H1 (cell line): ENCODE measurements around the gene CELF1. TPM values are rescaled to one million over a fixed set of nuclear protein-coding genes. Genes with fewer than 3 reads are reported as not detected.
A peak's percentile ranks its signal among the peaks of the same experiment; 100 is the strongest.

Source experiments
- CTCF ChIA-PET: fragments of 300-600 bp; sonication (Branson Sonifier 250); formaldehyde crosslinking; loops from one replicate; lab custom pipeline; 2021; ENCODE audit not compliant: partially characterized antibody; lab: Charles Lee
- POLR2A ChIA-PET: fragments of 300-600 bp; sonication (Branson Sonifier 250); formaldehyde crosslinking; loops from one replicate; lab custom pipeline; 2021; ENCODE audit warnings: inconsistent platforms; ENCODE audit not compliant: partially characterized antibody; lab: Charles Lee
- DNase-seq, 2 experiments: peaks; one replicate each; pipeline versions ENCODE4 v3.0.0 to v3.0.0-alpha.2; 2010 to 2022; ENCODE audit warnings: low spot score in 2 of 2, low read depth in 1 of 2, mixed read lengths in 1 of 2
- FAIRE-seq: peaks from 2 replicates; lab custom pipeline; 2011; peaks lifted over from hg19 to GRCh38; lab: Jason Lieb, UNC
- H2AFZ ChIP-seq: 2 replicates; pipeline ENCODE4 v1.8.1; 2012; ENCODE audit warnings: low read length, inconsistent platforms
- H2AK5ac ChIP-seq: 2 replicates; pipeline ENCODE4 v1.6.1; 2013; ENCODE audit warnings: low read depth, low read length
- H2BK120ac ChIP-seq: replicated peaks from 2 replicates; pipeline ENCODE3; 2013; ENCODE audit warnings: low read depth, low read length, inconsistent platforms
- H2BK12ac ChIP-seq: 2 replicates; pipeline ENCODE4 v1.6.1; 2013; ENCODE audit warnings: low read depth, low read length
- H2BK15ac ChIP-seq: 2 replicates; pipeline ENCODE4 v1.6.1; 2013; ENCODE audit warnings: low read length
- H2BK20ac ChIP-seq: 2 replicates; pipeline ENCODE4 v1.6.1; 2013; ENCODE audit warnings: low read length
- H2BK5ac ChIP-seq: 2 replicates; pipeline ENCODE4 v1.6.1; 2013; ENCODE audit warnings: low read depth, low read length
- H3K14ac ChIP-seq: 2 replicates; pipeline ENCODE4 v1.6.1; 2013; ENCODE audit warnings: inconsistent platforms; ENCODE audit not compliant: insufficient read length
- H3K18ac ChIP-seq: 2 replicates; pipeline ENCODE4 v1.6.1; 2013; ENCODE audit warnings: low read length; ENCODE audit errors: extremely low read depth
- H3K23ac ChIP-seq: 2 replicates; pipeline ENCODE4 v1.6.1; 2013; ENCODE audit warnings: inconsistent platforms; ENCODE audit not compliant: insufficient read length
- H3K23me2 ChIP-seq: 2 replicates; pipeline ENCODE4 v1.6.1; 2013; ENCODE audit warnings: low read depth, low read length
- H3K27ac ChIP-seq: 2 replicates; pipeline ENCODE4 v1.6.1; 2011; ENCODE audit warnings: low read depth, low read length, inconsistent platforms
- H3K27me3 ChIP-seq, 4 experiments: replicated peaks in 1 of 4; 1 replicate in 1 of 4; 2 replicates in 3 of 4; pipeline versions ENCODE4 v1.6.1 to v1.8.1; 2011 to 2013; ENCODE audit warnings: low read length in 3 of 4, mild to moderate bottlenecking in 3 of 4, inconsistent platforms in 2 of 4, mixed read lengths in 2 of 4, moderate library complexity in 1 of 4; ENCODE audit not compliant: control insufficient read depth in 3 of 4, insufficient read depth in 3 of 4; ENCODE audit errors: extremely low read depth in 1 of 4
- H3K36me3 ChIP-seq, 4 experiments: 2 replicates each; pipeline versions ENCODE4 v1.6.1 to v1.8.1; 2011 to 2013; ENCODE audit warnings: mild to moderate bottlenecking in 4 of 4, low read length in 3 of 4, moderate library complexity in 2 of 4, control low read depth in 1 of 4, inconsistent platforms in 1 of 4; ENCODE audit not compliant: insufficient read depth in 4 of 4, control insufficient read depth in 2 of 4
- H3K4ac ChIP-seq: replicated peaks from 2 replicates; pipeline ENCODE3; 2013; ENCODE audit warnings: low read length, low read depth, mixed read lengths, inconsistent platforms; ENCODE audit not compliant: insufficient read length
- H3K4me1 ChIP-seq, 4 experiments: replicated peaks in 1 of 4; 1 replicate in 1 of 4; 2 replicates in 3 of 4; pipeline versions ENCODE4 v1.6.1 to v1.8.1; 2011 to 2013; ENCODE audit warnings: low read length in 3 of 4, inconsistent platforms in 2 of 4, mixed read lengths in 1 of 4; ENCODE audit not compliant: insufficient read depth in 4 of 4, control insufficient read depth in 3 of 4
- H3K4me2 ChIP-seq, 2 experiments: 2 replicates each; pipeline versions ENCODE4 v1.6.1 to v1.8.1; 2011 to 2013; ENCODE audit warnings: low read depth in 2 of 2, low read length in 2 of 2, control low read depth in 1 of 2, inconsistent platforms in 1 of 2, mild to moderate bottlenecking in 1 of 2; ENCODE audit not compliant: insufficient read depth in 1 of 2
- H3K4me3 ChIP-seq, 4 experiments: fragments of 200-600, 300-600 bp in 1 of 4; sonication (generic), shearing (Covaris generic), sonication (Bioruptor Twin) in 1 of 4; 2 replicates each; pipeline versions ENCODE4 v1.5.1 to v1.8.1; 2011 to 2016; ENCODE audit warnings: low read length in 4 of 4, low read depth in 3 of 4, control low read depth in 2 of 4, inconsistent platforms in 2 of 4, mild to moderate bottlenecking in 2 of 4, mixed read lengths in 1 of 4, moderate library complexity in 1 of 4; ENCODE audit not compliant: insufficient read depth in 2 of 4; ENCODE audit errors: extremely low read depth in 1 of 4
- H3K56ac ChIP-seq: replicated peaks from 2 replicates; pipeline ENCODE3; 2013; ENCODE audit warnings: low read depth, mild to moderate bottlenecking, mixed read lengths, low read length, inconsistent platforms; ENCODE audit not compliant: insufficient read length
- H3K79me1 ChIP-seq: 2 replicates; pipeline ENCODE4 v1.6.1; 2013; ENCODE audit warnings: low read depth, low read length, control low read depth
- H3K79me2 ChIP-seq, 2 experiments: 2 replicates each; pipeline versions ENCODE4 v1.6.1 to v1.8.1; 2012 to 2013; ENCODE audit warnings: low read length in 2 of 2, mild to moderate bottlenecking in 2 of 2, inconsistent platforms in 1 of 2; ENCODE audit not compliant: insufficient read depth in 2 of 2, control insufficient read depth in 1 of 2
- H3K9ac ChIP-seq, 4 experiments: replicated peaks in 1 of 4; 1 replicate in 1 of 4; 2 replicates in 3 of 4; pipeline versions ENCODE4 v1.6.1 to v1.8.1; 2011 to 2013; ENCODE audit warnings: low read depth in 3 of 4, low read length in 3 of 4, control low read depth in 2 of 4, mild to moderate bottlenecking in 2 of 4, moderate library complexity in 2 of 4, inconsistent platforms in 1 of 4; ENCODE audit errors: extremely low read depth in 1 of 4
- H3K9me3 ChIP-seq, 2 experiments: 2 replicates each; pipeline versions ENCODE4 v1.6.1 to v1.8.1; 2012 to 2013; ENCODE audit warnings: mild to moderate bottlenecking in 2 of 2, moderate library complexity in 2 of 2, control low read depth in 1 of 2, inconsistent platforms in 1 of 2, low read depth in 1 of 2, low read length in 1 of 2, mixed read lengths in 1 of 2; ENCODE audit not compliant: insufficient read depth in 2 of 2
- H4K20me1 ChIP-seq, 2 experiments: replicated peaks in 1 of 2; 2 replicates each; pipeline versions ENCODE3 to v1.8.1; 2011 to 2013; ENCODE audit warnings: inconsistent platforms in 2 of 2, low read length in 2 of 2, mild to moderate bottlenecking in 1 of 2; ENCODE audit not compliant: insufficient read depth in 2 of 2, control insufficient read depth in 1 of 2
- H4K5ac ChIP-seq: 2 replicates; pipeline ENCODE4 v1.6.1; 2013; ENCODE audit warnings: low read length, low read depth, mixed read lengths, inconsistent platforms; ENCODE audit not compliant: insufficient read length
- H4K8ac ChIP-seq: 2 replicates; pipeline ENCODE4 v1.8.0; 2013; ENCODE audit warnings: mild to moderate bottlenecking, moderate library complexity, low read length, inconsistent platforms; ENCODE audit not compliant: insufficient read depth; ENCODE audit errors: extremely low read depth
- H4K91ac ChIP-seq: replicated peaks from 2 replicates; pipeline ENCODE3; 2013; ENCODE audit warnings: low read length, mixed read lengths, inconsistent platforms; ENCODE audit not compliant: insufficient read length
- ASH2L ChIP-seq: fragments of 200-600, 300-600 bp; sonication (generic); IDR thresholded peaks from one replicate; pipeline ENCODE4 v1.7.1; 2017; ENCODE audit warnings: low read length
- CBX8 ChIP-seq: fragments of 300-800, 300-1000 bp; sonication (generic); IDR thresholded peaks from 2 replicates; pipeline ENCODE4 v1.7.1; 2016; ENCODE audit warnings: low read depth, low read length, borderline replicate concordance
- CHD1 ChIP-seq: IDR thresholded peaks from 2 replicates; pipeline ENCODE4 v1.6.1; 2012; ENCODE audit warnings: low read depth, low read length, improper control_type of control experiment
- CHD2 ChIP-seq: IDR thresholded peaks from 2 replicates; pipeline ENCODE4 v1.6.1; 2012; ENCODE audit warnings: low read length, improper control_type of control experiment
- EGR1 ChIP-seq: IDR thresholded peaks from 2 replicates; pipeline ENCODE4 v1.6.1; 2011; ENCODE audit warnings: low read depth, low read length, borderline replicate concordance
- EZH2 ChIP-seq: fragments of 200-600 bp; sonication (generic); IDR thresholded peaks from 2 replicates; pipeline ENCODE4 v1.7.1; 2012; ENCODE audit warnings: low read depth, mild to moderate bottlenecking, moderate library complexity, low read length, inconsistent platforms; ENCODE audit not compliant: severe bottlenecking
- HDAC2 ChIP-seq, 2 experiments: fragments of 300-600 bp in 1 of 2; sonication (generic) in 1 of 2; IDR thresholded peaks; 2 replicates each; pipeline ENCODE4 v1.6.1; 2011 to 2012; ENCODE audit warnings: low read depth in 2 of 2, low read length in 2 of 2, mild to moderate bottlenecking in 2 of 2, moderate library complexity in 2 of 2, borderline replicate concordance in 1 of 2, inconsistent platforms in 1 of 2
- NRF1 ChIP-seq: IDR thresholded peaks from 2 replicates; pipeline ENCODE4 v1.6.1; 2011; ENCODE audit warnings: mild to moderate bottlenecking, low read depth, low read length, improper control_type of control experiment
- SIX5 ChIP-seq: IDR thresholded peaks from 2 replicates; pipeline ENCODE4 v1.6.1; 2011; ENCODE audit warnings: mild to moderate bottlenecking, low read depth, low read length
- WGBS, 2 experiments: shearing (Covaris generic) in 1 of 2; methylation state at CpG; one replicate each; pipeline versions ENCODE4 v1.1.6 to v1.1.7; 2013 to 2015; ENCODE audit warnings: low lambda C conversion rate in 2 of 2, mixed read lengths in 2 of 2, inconsistent platforms in 1 of 2, low coverage in 1 of 2, missing lambda C conversion rate in 1 of 2; ENCODE audit not compliant: insufficient replicate concordance in 2 of 2, insufficient coverage in 1 of 2, insufficient read length in 1 of 2; ENCODE audit errors: extremely low coverage in 1 of 2, missing lambda C conversion rate in 1 of 2; 5-methylcytosine and 5-hydroxymethylcytosine counted together
- polyA plus RNA-seq, 7 experiments: library from polyadenylated mRNA; depleted of rRNA in 3 of 7; stranded (reverse) in 5 of 7; unstranded in 2 of 7; fragments of >200 nt in 5 of 7; fragments of 200-250 nt in 2 of 7; gene quantifications; 1 replicate in 5 of 7; 2 replicates in 1 of 7; 4 replicates in 1 of 7; pipeline versions ENCODE4 v1.2.1 to v1.2.3, GENCODE V29; 2011 to 2013; ENCODE audit warnings: missing spikeins in 2 of 7, mixed read lengths in 2 of 7
- total RNA-seq: library from RNA; stranded (reverse); fragmentation: NEBNext Ultra II Directional; extraction: Animal tissue kit (Norgen Biotek cat#: 25700); gene quantifications from 2 replicates; pipeline ENCODE4 v1.2.1, GENCODE V29; 2021
- TF ChIP-seq, protein P1 (sequence below): IDR thresholded peaks from 2 replicates; pipeline ENCODE4 v1.6.1; 2011; ENCODE audit warnings: low read depth, mild to moderate bottlenecking, low read length; ENCODE audit not compliant: insufficient read depth

The CELF1 gene
- total and polyA plus RNA-seq, 2 of the 8 experiments (the other 6 are each of a cell fraction or from before 2014, with no cell fraction given) = 131 to 197 TPM

DNA sequence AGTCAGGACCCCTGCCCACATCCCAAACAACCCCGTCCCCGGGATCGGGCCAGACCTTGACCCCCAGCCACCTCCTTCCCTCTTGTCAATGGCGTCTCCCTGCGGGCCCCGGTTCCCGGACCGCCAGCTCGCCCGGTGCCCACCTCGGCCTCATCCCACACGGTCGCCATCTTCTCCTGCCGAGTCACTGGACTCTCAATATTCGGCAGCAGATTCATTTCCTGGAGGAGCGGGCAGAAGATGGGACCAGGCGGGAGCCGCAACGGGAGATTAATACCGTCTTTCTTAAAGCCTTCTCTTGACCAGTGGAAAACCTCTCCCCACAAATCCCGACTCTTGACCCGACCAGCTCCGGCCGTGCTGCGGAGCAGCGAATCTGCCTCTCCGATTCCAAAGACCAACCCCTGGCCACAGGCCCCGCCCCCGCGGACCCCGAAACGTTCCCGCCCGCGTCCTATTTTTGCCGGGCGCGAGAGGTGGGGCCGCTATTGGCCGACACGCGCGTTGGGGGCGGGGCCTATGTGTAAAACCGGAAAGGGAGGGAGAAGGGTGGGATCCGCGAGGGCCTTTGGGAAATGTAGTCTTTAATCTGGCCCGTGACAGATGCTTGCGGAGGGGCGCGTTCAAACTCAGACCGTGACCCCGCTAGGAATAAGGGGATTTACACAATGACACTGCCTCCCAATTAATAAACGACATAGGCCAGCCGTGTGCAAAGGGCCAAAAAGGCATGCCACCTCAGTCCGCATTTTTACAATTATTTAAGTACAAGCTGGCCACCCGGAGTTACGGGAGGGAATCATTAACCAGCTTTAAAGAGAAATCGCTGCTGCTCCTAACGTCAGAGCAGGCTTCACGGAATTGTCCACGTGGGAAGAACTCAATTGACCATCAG is 126.6 kb downstream of the CELF1 start, which contains the start of gene PSMC3:
PSMC3 (minus strand) TSS at position 378 of the 895 bp plus-strand sequence; CDS start at position 218, 160 bp downstream.
- Histone ChIP-seq H3K79me1 (peaks cover 14% of the 10 kb centered on the region), H3K4me3 (peak within 1 kb of the TSS; percentile 87 to 99 (median 96)), H3K36me3 (peaks cover 11 to 30% (median 25%) of the 10 kb centered on the region in 4 experiments; a peak in 7 of 8 replicates), H3K9me3 (no peaks in the 10 kb centered on the region), H3K9ac (peak within 1 kb of the TSS; percentile 87 to 96 (median 94)), H3K23ac (no peak within 1 kb of the TSS), H3K27ac (peak within 1 kb of the TSS; percentile 98), H3K4me1 (peaks cover 0 to 6% (median 0%) of the 10 kb centered on the region in 4 experiments; a peak in 3 of 7 replicates), H2BK15ac (peak within 1 kb of the TSS; percentile 95; the same call in 1 of the 2 replicates), H3K4me2 (peak within 1 kb of the TSS; percentile 75 to 79), H3K14ac (no peak within 1 kb of the TSS), H2BK5ac (peak within 1 kb of the TSS; percentile 98), H2AK5ac (no peak within 1 kb of the TSS; the same call in 1 of the 2 replicates), H3K23me2 (no peaks in the 10 kb centered on the region; the same call in 1 of the 2 replicates), H2AFZ (peak within 1 kb of the TSS; percentile 99), H3K18ac (peak within 1 kb of the TSS; percentile 96), H2BK12ac (peak within 1 kb of the TSS; percentile 99), H4K91ac (no peak within 1 kb of the TSS), H3K27me3 (no peaks in the 10 kb centered on the region), H4K5ac (peak within 1 kb of the TSS; percentile 80), H3K4ac (no peak within 1 kb of the TSS), H2BK20ac (peak within 1 kb of the TSS; percentile 97; the same call in 1 of the 2 replicates), H4K8ac (peak within 1 kb of the TSS; percentile 99), H3K56ac (peak within 1 kb of the TSS; percentile 71), H2BK120ac (no peak within 1 kb of the TSS), H4K20me1 (peaks cover 0 to 2% of the 10 kb centered on the region in 2 experiments), H3K79me2 (peaks cover 0 to 12% of the 10 kb centered on the region in 2 experiments; a peak in 2 of 4 replicates)
- POLR2A ChIA-PET = interaction anchor here (0.5 to 8.2 kb wide), 11 partner anchors 9 to 203 kb away, joined by 3 to 140 read pairs (median 4); partner anchors contain the start of genes ACP2, PTPMT1, RAPSN and SLC39A13
- CTCF ChIA-PET = interaction anchor here (1.0 to 5.7 kb wide), 8 partner anchors 9 to 163 kb away, joined by 3 to 59 read pairs (median 4); partner anchors contain the start of gene SLC39A13
- DNase-seq (peak; percentile 81 to 98), FAIRE-seq (no peak)
- WGBS, 2 experiments = 6% methylated on average over 61 of the region's 62 CpGs; no CpG with 5 or more reads in 1 of the 2 experiments
- TF ChIP-seq CBX8 (no peak), SIX5 (peak; percentile 67), EGR1 (peak; percentile 21; the same call in 1 of the 2 replicates), NRF1 (no peak), EZH2 (no peak), CHD2 (no peak), HDAC2 (IDR thresholded peaks at IDR 0.05; ENCODE audit: borderline replicate concordance in 1 of 2, low read depth in 2 of 2, low read length in 2 of 2) (no peak), ASH2L (peak; percentile 84), CHD1 (no peak)
- TF ChIP-seq, protein P1, sequence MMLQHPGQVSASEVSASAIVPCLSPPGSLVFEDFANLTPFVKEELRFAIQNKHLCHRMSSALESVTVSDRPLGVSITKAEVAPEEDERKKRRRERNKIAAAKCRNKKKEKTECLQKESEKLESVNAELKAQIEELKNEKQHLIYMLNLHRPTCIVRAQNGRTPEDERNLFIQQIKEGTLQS = no peak
